Inflammatory macrophage (primary cell): ENCODE data around the gene CSPG4.
"Not testable (repeated sequence)": the region's sequence is repeated elsewhere in the genome, so short reads cannot be mapped to it uniquely, and the experiment has no call there.

ENCODE experiments used
- DNase-seq, 2 donors: peaks; one replicate each; pipeline ENCODE4 v3.0.0-alpha.2; 2020 to 2022

The CSPG4 gene

GRCh38 chr15:75725006-75725718 lies 12.5 kb upstream of the CSPG4 start:
- no peak for DNase-seq

GRCh38 chr15:75723847-75724660 lies 11.4 kb upstream of the CSPG4 start:
- DNase-seq = peak; percentile 76 to 88

DNA sequence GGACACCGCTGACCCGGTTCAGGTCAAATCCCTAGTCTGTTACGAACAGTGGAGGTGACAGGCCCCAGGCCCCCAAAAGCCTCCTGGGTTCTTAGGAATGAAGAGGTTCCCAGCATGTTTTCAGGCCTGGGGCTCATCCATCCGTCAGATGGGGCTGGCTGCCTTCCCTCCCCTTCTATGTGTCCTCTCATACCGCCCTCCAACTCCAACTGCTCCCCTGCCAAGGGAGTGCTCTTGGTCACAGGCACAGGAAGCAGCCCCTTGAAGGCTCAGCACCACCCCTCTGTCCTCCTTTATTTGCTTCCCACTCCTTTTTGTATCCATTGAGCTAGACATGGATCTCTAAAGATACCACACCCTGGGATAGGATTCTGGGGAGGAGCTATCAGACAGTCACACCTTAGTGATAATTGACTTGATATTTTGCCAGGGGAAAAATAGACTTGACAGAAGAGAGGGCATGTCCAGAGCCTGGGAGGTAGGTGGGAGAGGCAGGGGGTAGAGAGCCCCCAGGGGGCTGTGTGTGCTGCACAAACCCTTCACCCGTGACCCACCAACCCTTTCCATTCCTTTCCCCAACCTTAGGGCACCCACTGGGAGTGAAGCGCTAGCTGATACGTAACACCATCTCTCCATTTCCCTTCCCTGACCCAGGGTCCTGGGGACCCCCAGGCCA lies 10.7 kb upstream of the CSPG4 start:
- no peak for DNase-seq

DNA sequence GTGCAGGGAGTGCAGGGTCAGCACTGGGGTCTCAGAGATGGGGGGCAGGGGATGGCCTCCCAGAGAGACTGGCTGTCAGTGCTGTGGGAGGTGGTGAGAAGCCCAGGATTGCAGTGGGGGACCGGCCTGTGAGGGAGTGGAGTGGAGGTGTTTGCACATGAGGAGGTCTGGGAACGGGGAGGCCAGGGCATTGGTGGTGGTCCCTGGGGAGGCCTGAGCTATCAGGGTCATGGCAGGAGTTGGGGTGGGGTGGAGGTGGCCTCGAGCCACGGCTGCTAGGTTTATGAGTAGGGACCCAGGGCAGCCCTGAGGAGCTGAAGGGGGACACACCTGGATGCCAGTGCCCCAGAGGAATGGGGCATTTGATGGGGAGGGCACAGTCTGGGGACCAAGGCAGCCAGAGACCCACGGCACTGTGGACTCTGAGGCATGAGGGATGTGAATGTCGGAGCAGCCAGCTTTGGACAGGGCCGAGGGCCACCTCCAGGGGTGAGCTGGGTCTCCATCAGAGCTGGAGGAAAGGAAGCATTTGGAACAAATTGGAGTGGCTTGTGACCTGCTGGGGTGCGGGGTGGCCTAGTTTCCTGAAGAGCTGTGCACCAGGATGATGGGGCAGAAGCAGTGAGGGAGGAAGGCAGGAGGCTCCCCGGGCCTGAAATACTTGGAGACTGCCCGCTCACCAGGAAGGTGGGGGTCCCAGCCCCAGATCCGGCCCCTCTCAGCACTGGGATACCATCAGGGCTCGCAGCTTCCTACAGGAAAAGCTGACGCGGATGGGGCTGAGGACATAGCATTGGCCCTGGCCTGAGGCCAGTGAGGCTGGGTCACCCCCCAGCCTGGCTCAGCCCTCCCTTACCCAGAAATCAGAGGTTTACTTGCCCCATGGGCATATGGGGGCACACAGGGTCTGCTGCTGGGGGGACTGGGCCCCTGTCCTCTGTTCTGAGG lies 9.5 kb upstream of the CSPG4 start:
- DNase-seq = no peak

- DNase-seq = no peak
These were observed 8.9 kb upstream of the CSPG4 start for GRCh38 chr15:75721480-75721922.

DNA sequence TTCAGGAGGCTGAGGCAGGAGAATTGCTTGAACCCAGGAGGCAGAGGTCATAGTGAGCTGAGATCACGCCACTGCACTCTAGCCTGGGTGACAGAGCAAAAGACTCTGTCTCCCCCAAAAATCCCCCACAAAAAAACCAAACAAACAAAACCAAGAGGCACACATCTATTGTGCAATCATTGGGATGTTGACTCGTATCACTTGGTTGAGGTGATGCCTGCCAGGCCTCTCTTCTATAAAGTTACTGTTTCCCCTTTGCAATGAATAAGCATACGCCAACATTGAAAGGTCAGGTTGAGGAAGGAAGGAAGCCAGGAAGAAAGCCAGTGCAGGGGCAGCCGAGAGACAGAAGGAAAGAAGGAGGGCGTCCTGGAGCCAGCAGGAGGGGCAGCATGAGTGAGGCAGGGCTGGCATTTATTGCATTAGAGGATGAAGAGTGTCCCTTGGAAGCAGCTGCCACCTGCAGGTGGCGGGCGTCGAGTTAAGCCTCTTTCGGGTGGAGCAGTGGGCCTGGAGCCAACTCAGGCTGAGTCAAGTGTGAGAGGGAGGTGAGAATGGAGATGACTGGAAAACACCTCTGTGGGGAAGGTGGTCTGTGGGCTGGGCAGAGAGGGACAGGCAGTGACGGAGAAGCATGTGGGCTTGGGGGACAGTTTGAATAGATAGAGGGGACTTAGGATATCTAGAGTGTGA lies 8.3 kb upstream of the CSPG4 start:
- DNase-seq = peak; percentile 9 to 55

DNA sequence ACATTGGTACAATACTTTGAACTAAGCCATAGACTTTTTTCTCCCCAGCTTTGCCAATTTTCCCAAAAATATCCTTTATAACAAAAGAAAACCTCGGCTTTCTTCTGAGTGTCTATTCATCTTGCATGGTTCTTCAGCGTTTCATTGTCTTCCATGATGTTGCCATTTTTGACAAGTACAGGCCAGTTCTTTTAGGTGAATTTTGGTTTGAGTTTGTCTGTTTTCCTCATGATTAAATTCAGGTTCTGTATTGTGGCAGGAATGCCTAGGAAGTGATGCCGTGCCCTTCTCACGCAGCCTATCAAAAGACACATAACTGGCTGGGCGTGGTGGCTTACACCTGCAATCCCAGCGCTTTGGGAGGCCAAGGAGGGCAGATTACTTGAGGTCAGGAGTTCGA lies 7.6 kb upstream of the CSPG4 start:
- no peak for DNase-seq

GRCh38 chr15:75718328-75718727 lies 5.7 kb upstream of the CSPG4 start:
- no peak for DNase-seq

DNA sequence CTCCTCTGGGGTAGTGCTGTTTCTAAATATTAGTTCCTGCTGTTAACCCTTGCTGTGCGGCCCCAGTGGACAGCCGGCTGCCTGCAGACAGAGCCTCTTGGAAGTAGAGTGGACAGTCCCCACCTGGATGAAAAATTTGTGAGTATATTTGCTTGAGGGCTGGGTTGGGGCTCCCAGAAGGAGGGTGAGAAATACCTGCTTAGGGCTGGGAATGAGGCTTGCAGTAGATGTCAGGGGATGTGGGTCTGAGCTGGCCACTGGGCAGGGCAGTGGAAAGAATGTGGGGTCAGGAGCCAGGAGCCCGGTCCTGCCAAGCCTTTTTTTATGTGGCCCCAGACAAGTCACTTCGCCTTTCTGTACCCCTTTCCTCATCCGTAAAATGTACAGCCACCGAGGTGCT lies 4.4 kb upstream of the CSPG4 start:
- not testable (repeated sequence) for DNase-seq

DNA sequence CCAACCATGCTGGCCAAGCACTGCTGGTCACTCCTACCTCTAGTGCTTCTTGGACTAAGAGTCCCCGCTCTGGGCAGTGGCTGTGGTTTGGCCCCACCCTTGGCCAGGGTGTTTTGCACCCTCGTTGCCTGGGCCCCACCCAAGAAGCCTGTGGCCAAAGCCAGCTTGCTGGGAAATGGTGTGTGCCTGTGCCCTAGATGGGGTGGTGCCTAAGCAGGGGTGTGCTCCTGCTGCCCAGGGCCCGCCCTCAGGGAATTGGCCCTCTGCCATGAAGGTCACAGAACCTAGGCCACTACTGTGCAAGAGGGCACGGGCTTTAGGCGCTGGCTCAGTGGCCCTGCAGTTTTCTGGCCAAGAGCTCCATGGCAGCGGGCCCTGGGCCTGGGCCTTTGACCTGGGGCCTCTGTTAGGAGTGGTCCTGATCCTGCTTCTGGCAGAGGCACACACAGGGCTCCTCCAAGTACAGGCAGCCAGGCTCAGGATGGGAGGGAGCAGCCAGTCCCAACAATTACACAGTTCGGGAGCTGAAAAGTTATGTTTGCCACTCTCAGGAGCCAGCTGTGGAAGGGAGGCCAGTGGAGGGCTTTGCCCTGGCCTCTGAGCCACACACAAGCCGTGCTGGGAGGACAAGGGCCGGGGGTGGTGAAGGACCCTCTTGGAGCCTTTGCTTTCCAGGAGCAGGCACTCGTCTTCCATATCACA lies 3.8 kb upstream of the CSPG4 start:
- not testable (repeated sequence) for DNase-seq

- not testable (repeated sequence) for DNase-seq
These were observed 2.7 kb upstream of the CSPG4 start for GRCh38 chr15:75715312-75715832.

DNA sequence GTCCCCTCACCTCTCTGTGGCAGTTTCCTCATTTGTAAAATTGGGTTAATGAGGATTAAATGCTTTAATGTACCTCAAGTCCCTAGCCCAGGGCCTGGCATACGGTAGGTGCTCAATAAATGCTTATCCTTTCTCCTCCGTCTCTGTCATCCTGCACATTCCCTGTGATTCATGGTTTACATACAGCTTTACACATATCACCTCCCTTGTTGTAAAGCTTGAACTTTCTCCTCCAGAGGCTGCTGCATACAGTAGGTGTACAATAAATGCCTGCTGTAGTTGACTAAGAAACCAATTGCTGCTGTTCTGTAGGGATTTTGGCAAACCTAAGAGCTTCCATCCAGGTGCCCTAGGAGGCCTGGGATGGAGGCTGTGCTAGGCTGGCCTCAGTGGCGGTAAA lies 1.5 kb upstream of the CSPG4 start:
- DNase-seq = no peak

GRCh38 chr15:75713338-75713895 lies 769 bp upstream of the CSPG4 start:
- DNase-seq = no peak

- DNase-seq = peak in 1 of 2 donors; percentile 28
These were observed 1.2 kb downstream of the CSPG4 start for GRCh38 chr15:75711495-75711894.

GRCh38 chr15:75710874-75711273 lies 1.8 kb downstream of the CSPG4 start:
- DNase-seq = peak; percentile 11 to 53

DNA sequence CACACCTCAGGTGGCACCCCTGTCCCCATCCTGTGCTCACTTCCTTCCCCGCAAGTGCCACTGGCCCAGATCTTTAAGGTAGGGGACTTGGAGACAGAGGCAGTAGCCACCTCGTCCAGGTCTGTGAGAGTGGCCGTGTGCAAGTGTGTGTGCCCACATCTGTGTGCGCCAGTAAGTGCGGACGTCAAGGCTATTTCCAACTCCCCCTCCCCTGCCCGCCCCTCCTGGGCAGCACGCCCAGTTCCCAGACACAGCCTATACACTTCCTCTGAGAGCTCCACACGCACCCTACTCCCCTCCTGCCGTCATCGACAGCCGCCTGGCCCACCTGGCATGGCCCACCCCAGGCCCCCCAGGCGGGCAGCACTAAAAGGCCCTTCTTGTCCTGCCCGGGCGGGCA lies 3.2 kb downstream of the CSPG4 start:
- not testable (repeated sequence) for DNase-seq

- DNase-seq = no peak
These were observed 6.0 kb downstream of the CSPG4 start for GRCh38 chr15:75706682-75706954.

GRCh38 chr15:75705854-75706681 lies 6.6 kb downstream of the CSPG4 start:
- no peak for DNase-seq

GRCh38 chr15:75705375-75705774 lies 7.3 kb downstream of the CSPG4 start:
- not testable (repeated sequence) for DNase-seq

- no peak for DNase-seq
These were observed 8.0 kb downstream of the CSPG4 start for GRCh38 chr15:75704618-75705017.
